ENCODE results near the gene TAX1BP3.

Gene TAX1BP3

GRCh38 chr17:3636154-3636907 is 32.0 kb downstream of the TAX1BP3 start, which contains the start of the genes CTNS and SHPK:
CTNS (plus strand) TSS chr17:3636760; CDS start chr17:3640207, 3,447 bp downstream.
SHPK (minus strand) TSS chr17:3636250; CDS start chr17:3636219, 31 bp downstream.
- no peaks in the 10 kb centered on the region for H3K27me3 ChIP-seq
- peak within 1 kb of the TSS; percentile 69 for H3K4me3 ChIP-seq (ENCODE audit: low read depth, low read length)
- H3K36me3 ChIP-seq: no peaks in the 10 kb centered on the region
- DNase-seq: peak; percentile 93
- no peaks in the 10 kb centered on the region for H3K9me3 ChIP-seq
- H3K4me1 ChIP-seq: no peaks in the 10 kb centered on the region
- TF ChIP-seq, protein P1, sequence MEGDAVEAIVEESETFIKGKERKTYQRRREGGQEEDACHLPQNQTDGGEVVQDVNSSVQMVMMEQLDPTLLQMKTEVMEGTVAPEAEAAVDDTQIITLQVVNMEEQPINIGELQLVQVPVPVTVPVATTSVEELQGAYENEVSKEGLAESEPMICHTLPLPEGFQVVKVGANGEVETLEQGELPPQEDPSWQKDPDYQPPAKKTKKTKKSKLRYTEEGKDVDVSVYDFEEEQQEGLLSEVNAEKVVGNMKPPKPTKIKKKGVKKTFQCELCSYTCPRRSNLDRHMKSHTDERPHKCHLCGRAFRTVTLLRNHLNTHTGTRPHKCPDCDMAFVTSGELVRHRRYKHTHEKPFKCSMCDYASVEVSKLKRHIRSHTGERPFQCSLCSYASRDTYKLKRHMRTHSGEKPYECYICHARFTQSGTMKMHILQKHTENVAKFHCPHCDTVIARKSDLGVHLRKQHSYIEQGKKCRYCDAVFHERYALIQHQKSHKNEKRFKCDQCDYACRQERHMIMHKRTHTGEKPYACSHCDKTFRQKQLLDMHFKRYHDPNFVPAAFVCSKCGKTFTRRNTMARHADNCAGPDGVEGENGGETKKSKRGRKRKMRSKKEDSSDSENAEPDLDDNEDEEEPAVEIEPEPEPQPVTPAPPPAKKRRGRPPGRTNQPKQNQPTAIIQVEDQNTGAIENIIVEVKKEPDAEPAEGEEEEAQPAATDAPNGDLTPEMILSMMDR (IDR thresholded peaks at IDR 0.05; ENCODE audit: low read depth, low read length): no peak

DNA sequence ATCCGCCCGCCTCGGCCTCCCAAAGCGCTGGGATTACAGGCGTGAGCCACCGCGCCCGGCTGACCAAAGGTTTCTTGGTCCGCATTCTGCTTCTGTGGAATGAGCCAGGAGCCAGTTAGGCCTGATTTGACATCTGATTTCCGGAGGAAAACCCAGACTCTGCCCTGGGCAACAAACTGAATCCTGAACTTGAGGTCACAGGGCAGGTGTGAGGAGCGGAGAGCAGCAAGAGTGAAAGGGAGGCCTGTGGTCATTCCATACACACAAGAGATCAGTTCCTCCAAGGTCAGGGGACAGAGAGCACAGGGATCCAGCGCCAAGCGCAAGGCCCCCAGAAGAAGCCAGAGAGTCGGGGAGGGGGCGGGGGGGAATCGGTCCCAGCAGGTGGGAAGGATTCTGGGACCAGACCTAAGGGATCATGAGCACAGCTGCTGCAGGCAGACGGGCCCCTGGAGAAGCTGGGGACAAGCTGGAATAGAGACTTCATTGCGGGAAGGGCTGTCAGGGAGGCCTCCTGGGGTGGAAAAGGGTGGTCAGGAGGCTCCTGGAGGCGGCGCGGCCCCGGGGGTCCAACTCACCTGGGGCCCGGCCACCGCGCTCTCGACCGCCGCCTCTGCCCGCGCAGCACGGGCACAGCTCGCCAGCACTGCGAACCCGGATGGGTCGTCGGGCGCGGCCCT is 32.8 kb downstream of the TAX1BP3 start:
- H3K27me3 ChIP-seq: no peaks in the 10 kb centered on the region
- peak overlapping the region; percentile 69 for H3K4me3 ChIP-seq (ENCODE audit: low read depth, low read length)
- TF ChIP-seq, protein P1 (IDR thresholded peaks at IDR 0.05; ENCODE audit: low read depth, low read length): no peak
- H3K4me1 ChIP-seq: no peaks in the 10 kb centered on the region
- H3K36me3 ChIP-seq: no peaks in the 10 kb centered on the region
- no peaks in the 10 kb centered on the region for H3K9me3 ChIP-seq
- DNase-seq: no peak

DNA sequence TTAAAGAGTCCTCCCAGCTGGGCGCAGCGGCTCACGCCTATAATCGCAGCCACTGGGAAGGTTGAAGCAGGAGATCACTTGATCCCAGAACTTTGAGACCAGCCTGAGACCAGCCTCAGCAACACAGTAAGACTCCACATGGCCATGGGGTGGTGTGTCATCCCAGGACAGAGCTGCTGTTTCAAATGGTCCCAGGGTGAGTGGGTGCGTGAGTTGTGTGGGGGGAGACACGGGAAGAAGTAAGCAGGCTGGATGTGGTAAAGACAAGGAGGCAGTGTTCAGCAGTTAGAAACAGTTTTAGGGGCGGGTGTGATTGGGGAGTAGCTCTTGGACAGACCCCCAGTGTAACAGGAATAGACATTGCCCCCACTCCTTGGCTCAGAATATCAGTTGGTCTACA is 36.1 kb downstream of the TAX1BP3 start:
- Histone ChIP-seq H3K4me3 (ENCODE audit: low read depth, low read length) (no peak overlapping the region), H3K9me3 (no peaks in the 10 kb centered on the region), H3K27me3 (no peaks in the 10 kb centered on the region), H3K4me1 (no peaks in the 10 kb centered on the region), H3K36me3 (no peaks in the 10 kb centered on the region)
- TF ChIP-seq, protein P1 (IDR thresholded peaks at IDR 0.05; ENCODE audit: low read depth, low read length): no peak
- DNase-seq: no peak

- no peaks in the 10 kb centered on the region for H3K4me1 ChIP-seq
- no peaks in the 10 kb centered on the region for H3K9me3 ChIP-seq
- no peaks in the 10 kb centered on the region for H3K27me3 ChIP-seq
- TF ChIP-seq, protein P1 (IDR thresholded peaks at IDR 0.05; ENCODE audit: low read depth, low read length): no peak
- no peak overlapping the region for H3K4me3 ChIP-seq (ENCODE audit: low read depth, low read length)
- no peaks in the 10 kb centered on the region for H3K36me3 ChIP-seq
- no peak for DNase-seq
Observed at GRCh38 chr17:3630781-3631180, 37.6 kb downstream of the TAX1BP3 start.

DNA sequence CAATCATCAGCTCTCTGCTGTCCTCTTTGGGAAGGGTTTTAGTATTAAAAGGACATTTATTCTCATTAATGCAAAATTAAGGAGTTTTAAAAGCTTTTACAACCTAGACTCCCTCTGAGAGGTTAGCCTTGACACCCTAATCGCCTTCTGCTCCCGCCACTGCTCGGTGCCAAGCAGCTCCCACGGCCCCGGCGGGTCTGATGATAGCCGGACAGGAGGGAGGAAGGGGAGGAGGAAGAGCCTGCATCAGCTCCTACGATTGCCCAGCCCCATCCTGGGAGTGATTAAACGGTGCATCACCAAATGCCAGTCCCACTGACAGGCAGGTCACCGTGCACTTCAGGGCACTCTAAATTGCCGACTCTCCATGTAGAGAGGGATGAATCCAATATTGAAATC is 40.6 kb downstream of the TAX1BP3 start:
- H3K36me3 ChIP-seq: peaks cover 3% of the 10 kb centered on the region; the same call in 1 of the 2 replicates
- H3K27me3 ChIP-seq: no peaks in the 10 kb centered on the region
- no peak overlapping the region for H3K4me3 ChIP-seq (ENCODE audit: low read depth, low read length)
- no peaks in the 10 kb centered on the region for H3K9me3 ChIP-seq
- no peaks in the 10 kb centered on the region for H3K4me1 ChIP-seq
- DNase-seq: no peak
- TF ChIP-seq, protein P1 (IDR thresholded peaks at IDR 0.05; ENCODE audit: low read depth, low read length): no peak
